GM12878 (cell line): ENCODE measurements around the gene PLVAP. TPM values are rescaled to one million over a fixed set of nuclear protein-coding genes. Genes with fewer than 3 reads are reported as not detected.

Experiments used
- CBFB ChIP-seq: IDR thresholded peaks from 2 replicates; pipeline ENCODE4 v1.6.1; 2016; ENCODE audit warnings: antibody characterized with exemption, low read depth
- CEBPZ ChIP-seq: fragments of 150-350 bp; IDR thresholded peaks from 2 replicates; pipeline ENCODE4 v1.6.1; 2016; ENCODE audit warnings: low read depth, low read length
- DPF2 ChIP-seq: fragments of 450-650 bp; IDR thresholded peaks from 2 replicates; pipeline ENCODE4 v1.6.1; 2017; ENCODE audit warnings: mild to moderate bottlenecking
- EED ChIP-seq: sonication (generic); IDR thresholded peaks from 2 replicates; pipeline ENCODE4 v1.6.1; 2016; ENCODE audit warnings: antibody characterized with exemption, low read depth
- EP300 ChIP-seq, 2 experiments: fragments of 150-350 bp in 1 of 2; IDR thresholded peaks; 2 replicates each; pipeline ENCODE4 v1.6.1; 2011 to 2012; ENCODE audit warnings: low read depth in 2 of 2, low read length in 2 of 2, borderline replicate concordance in 1 of 2, improper control_type of control experiment in 1 of 2, inconsistent platforms in 1 of 2; ENCODE audit not compliant: control insufficient read depth in 1 of 2
- HSF1 ChIP-seq: fragments of 150-350 bp; IDR thresholded peaks from 2 replicates; pipeline ENCODE4 v1.6.1; 2014; ENCODE audit warnings: mild to moderate bottlenecking, low read depth, low read length
- IRF3 ChIP-seq: fragments of 450-650 bp; IDR thresholded peaks from 2 replicates; pipeline ENCODE4 v1.6.1; 2014; ENCODE audit warnings: mild to moderate bottlenecking
- IRF5 ChIP-seq: fragments of 450-650 bp; IDR thresholded peaks from 2 replicates; pipeline ENCODE4 v1.6.1; 2017; ENCODE audit warnings: borderline replicate concordance
- MTA2 ChIP-seq: fragments of 450-650 bp; IDR thresholded peaks from 2 replicates; pipeline ENCODE4 v1.6.1; 2016; ENCODE audit warnings: low read depth, mild to moderate bottlenecking, moderate library complexity
- PAX5 ChIP-seq: IDR thresholded peaks from 2 replicates; pipeline ENCODE4 v1.6.1; 2011; ENCODE audit warnings: low read depth, low read length, borderline replicate concordance
- POLR2A ChIP-seq: IDR thresholded peaks from 2 replicates; pipeline ENCODE4 v1.6.1; 2011; ENCODE audit warnings: low read depth, mild to moderate bottlenecking, low read length
- POLR2AphosphoS5 ChIP-seq: IDR thresholded peaks from 2 replicates; pipeline ENCODE4 v1.6.1; 2011; ENCODE audit warnings: mild to moderate bottlenecking, low read length, inconsistent platforms
- RELA ChIP-seq: fragments of 450-650 bp; IDR thresholded peaks from 2 replicates; pipeline ENCODE4 v1.8.0; 2014; ENCODE audit warnings: borderline replicate concordance; ENCODE audit not compliant: partially characterized antibody
- SP1 ChIP-seq: IDR thresholded peaks from one replicate; pipeline ENCODE4 v1.6.1; 2011; ENCODE audit warnings: low read depth, low read length
- TAF1 ChIP-seq: IDR thresholded peaks from 2 replicates; pipeline ENCODE4 v1.6.1; 2011; ENCODE audit warnings: mild to moderate bottlenecking, low read depth, low read length, borderline replicate concordance
- TARDBP ChIP-seq: IDR thresholded peaks from 2 replicates; pipeline ENCODE4 v1.6.1; 2016; ENCODE audit warnings: borderline replicate concordance
- ZBED1 ChIP-seq: IDR thresholded peaks from 2 replicates; pipeline ENCODE4 v1.6.1; 2016; ENCODE audit warnings: borderline replicate concordance
- ZBTB33 ChIP-seq: fragments of 450-650 bp; IDR thresholded peaks from 2 replicates; pipeline ENCODE4 v1.6.1; 2017; ENCODE audit warnings: mild to moderate bottlenecking
- ZNF217 ChIP-seq: fragments of 450-650 bp; IDR thresholded peaks from 2 replicates; pipeline ENCODE4 v1.6.1; 2017; ENCODE audit warnings: antibody characterized with exemption, mild to moderate bottlenecking
- ZNF384 ChIP-seq: IDR thresholded peaks from 2 replicates; pipeline ENCODE4 v1.6.1; 2012; ENCODE audit warnings: low read depth, mild to moderate bottlenecking, low read length, improper control_type of control experiment, borderline replicate concordance
- ZZZ3 ChIP-seq: IDR thresholded peaks from 2 replicates; pipeline ENCODE4 v1.6.1; 2011; ENCODE audit warnings: low read depth; ENCODE audit not compliant: control insufficient read depth, insufficient read length
- polyA plus RNA-seq, 11 experiments: library from polyadenylated mRNA; depleted of rRNA in 4 of 11; unstranded in 6 of 11; stranded (reverse) in 5 of 11; fragments of >200 nt; fragmentation: Nextera tagmentation in 4 of 11; fragmentation: Illumina TruSeq in 1 of 11; extraction: Ambion mirVana in 4 of 11; extraction: Trizol in 1 of 11; gene quantifications; 1 replicate in 1 of 11; 2 replicates in 10 of 11; pipeline versions ENCODE4 v1.2.1 to v1.2.3, GENCODE V29; 2011 to 2016; ENCODE audit warnings: inconsistent platforms in 2 of 11, missing spikeins in 2 of 11, low read depth in 1 of 11
- total RNA-seq, 4 experiments: library from RNA; depleted of rRNA in 3 of 4; stranded (reverse); fragments of >200 nt in 3 of 4; fragmentation: Illumina TruSeq in 1 of 4; extraction: Trizol in 1 of 4; gene quantifications; 2 replicates each; pipeline versions ENCODE4 v1.2.1 to v1.2.3, GENCODE V29; 2013 to 2021

PLVAP gene
- total and polyA plus RNA-seq, 10 of the 15 experiments (the other 5 are each of a cell fraction or from before 2014, with no cell fraction given) = 0.03 to 0.54 (median 0.06) TPM; not detected in 4

GRCh38 chr19:17346109-17346671, 31.0 kb downstream of the PLVAP start (continued):
- TF ChIP-seq ZBTB33 (no peak; the same call in 1 of the 2 replicates), EED (no peak), SP1 (peak; percentile 33), HSF1 (no peak), CEBPZ (no peak), POLR2A (no peak), CBFB (no peak), ZNF217 (no peak), PAX5 (no peak), IRF5 (no peak), POLR2AphosphoS5 (no peak), ZBED1 (no peak), TAF1 (no peak), EP300 (IDR thresholded peaks at IDR 0.05; ENCODE audit: borderline replicate concordance in 1 of 2, control insufficient read depth in 1 of 2, low read depth in 2 of 2, low read length in 2 of 2) (no peak), MTA2 (no peak), ZZZ3 (no peak), ZNF384 (no peak), TARDBP (no peak), IRF3 (no peak), DPF2 (no peak), RELA (no peak)
